Activated CD8-positive, alpha-beta memory T cell treated with anti-CD3 and anti-CD28 coated beads, Interleukin-2, amount 10 ng/mL, durations not matched to agents 7 days and 5 days (primary cell): ENCODE results near the gene ULBP2. TPM values are rescaled to one million over a fixed set of nuclear protein-coding genes. Genes with fewer than 3 reads are reported as not detected.
"Not testable (repeated sequence)": the region's sequence is repeated elsewhere in the genome, so short reads cannot be mapped to it uniquely, and the experiment has no call there.

Experiments
- ATAC-seq: fragments of 150-1000 bp; cut with Tn5 transposase; one replicate; pipeline ENCODE4 v1.10.0; 2021; ENCODE audit warnings: moderate library complexity
- CTCF ChIA-PET: fragments of 350-600 bp; sonication (Branson Sonifier 250); formaldehyde crosslinking; loops from one replicate; lab custom pipeline; 2021; ENCODE audit warnings: antibody characterized with exemption; lab: Charles Lee
- DNase-seq: peaks from one replicate; pipeline ENCODE4 v3.0.0-alpha.2; 2020
- H3K27ac Mint-ChIP-seq: one replicate; pipeline ENCODE4 v1.8.0; 2021; ENCODE audit warnings: mild to moderate bottlenecking, mixed read lengths
- H3K27me3 Mint-ChIP-seq: one replicate; pipeline ENCODE4 v1.8.0; 2021; ENCODE audit warnings: mixed read lengths
- H3K36me3 Mint-ChIP-seq: one replicate; pipeline ENCODE4 v1.8.0; 2021; ENCODE audit warnings: mild to moderate bottlenecking, mixed read lengths
- H3K4me1 Mint-ChIP-seq: one replicate; pipeline ENCODE4 v1.8.0; 2021; ENCODE audit warnings: mixed read lengths
- H3K4me3 Mint-ChIP-seq: one replicate; pipeline ENCODE4 v1.8.0; 2021; ENCODE audit warnings: mild to moderate bottlenecking, moderate library complexity, mixed read lengths
- H3K9me3 Mint-ChIP-seq: one replicate; pipeline ENCODE4 v1.8.0; 2022; ENCODE audit warnings: low read depth, mixed read lengths
- total RNA-seq, 2 experiments: library from RNA; stranded (reverse); gene quantifications; one replicate each; pipeline ENCODE4 v1.2.3, GENCODE V29; 2021

Gene ULBP2
- total RNA-seq, 2 experiments from 2014 or later, result 0.80 to 0.99 TPM

DNA sequence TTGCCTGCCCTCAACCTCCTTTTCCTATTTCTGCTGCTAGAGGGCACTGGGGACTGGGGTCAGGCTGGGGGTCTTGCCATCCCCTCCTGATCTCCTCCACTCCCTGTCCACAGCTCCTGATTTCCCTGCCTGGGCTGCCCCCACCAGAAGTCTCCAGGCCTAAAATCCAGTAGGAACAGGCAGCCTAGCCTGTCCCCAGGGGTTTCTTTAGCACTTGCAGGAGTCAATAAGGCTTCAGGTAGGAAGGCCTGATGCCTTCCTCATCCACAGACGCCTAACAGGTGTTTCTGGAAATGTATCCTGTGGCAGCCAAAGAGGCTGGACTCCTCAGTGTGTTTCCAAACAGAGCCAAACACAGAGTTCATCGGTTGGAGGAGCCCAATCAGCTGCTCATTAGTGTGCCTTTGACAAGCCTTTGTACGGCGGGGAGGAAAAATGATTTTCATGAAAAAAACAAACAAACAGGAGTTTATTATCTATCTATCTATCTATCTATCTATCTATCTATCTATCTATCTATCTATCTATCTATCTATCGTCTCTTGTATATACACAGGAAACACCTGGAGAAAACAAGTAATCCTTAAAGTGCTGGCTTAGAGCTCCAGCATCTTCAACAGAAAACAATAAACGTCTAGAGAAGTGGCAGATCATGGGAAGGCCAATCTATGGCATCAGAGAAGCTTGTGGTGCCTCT is 40.2 kb upstream of the ULBP2 start:
- CTCF ChIA-PET, result no interaction called here

GRCh38 chr6:149903938-149904611 is 37.7 kb upstream of the ULBP2 start:
- DNase-seq (no peak), ATAC-seq (no peak)
- H3K4me1 Mint-ChIP-seq, result no peaks in the 10 kb centered on the region
- H3K9me3 Mint-ChIP-seq, result peaks cover 7% of the 10 kb centered on the region
- peaks cover 6% of the 10 kb centered on the region for H3K36me3 Mint-ChIP-seq
- H3K27ac Mint-ChIP-seq, result no peak overlapping the region
- no peak overlapping the region for H3K4me3 Mint-ChIP-seq
- peaks cover 26% of the 10 kb centered on the region for H3K27me3 Mint-ChIP-seq
- CTCF ChIA-PET, result interaction anchor here (1.6 kb wide), 1 partner anchor 21 kb away, joined by 3 read pairs; no protein-coding TSS in a partner anchor

More for the DNA sequence above, 40.2 kb upstream of the ULBP2 start:
- Mint-ChIP-seq H3K27me3 (peaks cover 23% of the 10 kb centered on the region), H3K9me3 (no peaks in the 10 kb centered on the region), H3K4me1 (peaks cover 7% of the 10 kb centered on the region), H3K4me3 (no peak overlapping the region), H3K27ac (no peak overlapping the region), H3K36me3 (no peaks in the 10 kb centered on the region)
- DNase-seq (no peak), ATAC-seq (no peak)

GRCh38 chr6:149904661-149905370 is 37.0 kb upstream of the ULBP2 start:
- Mint-ChIP-seq H3K36me3 (peaks cover 6% of the 10 kb centered on the region), H3K4me3 (no peak overlapping the region), H3K4me1 (no peaks in the 10 kb centered on the region), H3K9me3 (peaks cover 7% of the 10 kb centered on the region), H3K27me3 (peaks cover 24% of the 10 kb centered on the region), H3K27ac (no peak overlapping the region)
- DNase-seq (no peak), ATAC-seq (no peak)
- CTCF ChIA-PET, result interaction anchor here (1.6 kb wide), 1 partner anchor 20 kb away, joined by 3 read pairs; no protein-coding TSS in a partner anchor

GRCh38 chr6:149905371-149905910 is 36.4 kb upstream of the ULBP2 start:
- peaks cover 7% of the 10 kb centered on the region for H3K9me3 Mint-ChIP-seq
- H3K27me3 Mint-ChIP-seq, result peaks cover 27% of the 10 kb centered on the region
- H3K4me3 Mint-ChIP-seq, result no peak overlapping the region
- DNase-seq (no peak), ATAC-seq (no peak)
- CTCF ChIA-PET, result interaction anchor here (1.6 kb wide), 1 partner anchor 20 kb away, joined by 3 read pairs; no protein-coding TSS in a partner anchor
- H3K27ac Mint-ChIP-seq, result no peak overlapping the region
- peaks cover 6% of the 10 kb centered on the region for H3K36me3 Mint-ChIP-seq
- H3K4me1 Mint-ChIP-seq, result no peaks in the 10 kb centered on the region

DNA sequence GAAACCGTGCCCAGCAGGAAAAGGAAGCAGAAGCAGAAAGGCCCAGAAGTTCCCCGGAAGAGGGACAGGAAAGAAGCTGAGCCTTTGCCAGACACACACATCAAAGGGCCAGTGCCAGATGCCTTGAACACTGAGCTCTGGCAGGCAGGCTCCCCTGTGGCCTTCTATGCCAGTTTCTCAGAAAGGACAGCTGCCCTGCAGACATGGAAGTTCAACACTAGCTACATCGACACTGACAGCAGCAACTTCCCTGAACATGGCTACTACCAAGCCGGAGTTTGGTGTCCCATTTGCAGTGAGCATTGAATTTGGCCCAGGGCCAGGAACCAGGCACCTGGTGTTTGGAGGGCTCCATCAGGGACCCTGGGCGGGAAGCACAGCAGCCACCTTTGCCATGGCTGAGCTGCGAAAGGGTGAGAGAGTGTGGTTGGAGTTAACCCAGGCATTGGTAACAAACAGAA is 35.9 kb upstream of the ULBP2 start:
- no peak overlapping the region for H3K4me3 Mint-ChIP-seq
- H3K36me3 Mint-ChIP-seq, result peaks cover 6% of the 10 kb centered on the region
- CTCF ChIA-PET, result interaction anchor here (1.6 kb wide), 1 partner anchor 19 kb away, joined by 3 read pairs; no protein-coding TSS in a partner anchor

DNA sequence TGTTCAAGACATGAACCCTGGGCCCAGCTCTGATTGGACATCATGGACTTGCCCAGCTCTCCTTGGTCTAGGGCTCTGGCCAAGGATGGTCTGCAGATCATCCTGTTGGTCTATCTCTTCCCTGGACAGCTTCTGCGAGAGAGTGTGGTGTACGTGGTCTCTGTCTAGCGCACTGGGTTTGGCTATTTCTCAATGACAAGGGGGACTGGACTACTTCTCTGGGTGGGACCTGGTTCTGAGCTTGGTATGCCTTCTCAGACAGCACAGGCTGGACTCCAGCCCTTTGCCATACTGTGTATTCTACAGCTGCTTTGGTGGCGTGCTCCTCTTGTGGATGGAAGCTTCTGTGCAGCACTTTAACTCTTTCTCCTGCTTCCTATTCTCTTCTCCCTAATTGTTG is 35.4 kb upstream of the ULBP2 start:
- H3K27me3 Mint-ChIP-seq, result peaks cover 29% of the 10 kb centered on the region
- CTCF ChIA-PET, result interaction anchor here (1.5 kb wide), 1 partner anchor 9 kb away, joined by 3 read pairs; no protein-coding TSS in a partner anchor
- no peak for ATAC-seq
- peaks cover 6% of the 10 kb centered on the region for H3K36me3 Mint-ChIP-seq
- DNase-seq, result no peak
- peaks cover 7% of the 10 kb centered on the region for H3K9me3 Mint-ChIP-seq
- no peak overlapping the region for H3K4me3 Mint-ChIP-seq
- no peak overlapping the region for H3K27ac Mint-ChIP-seq
- no peaks in the 10 kb centered on the region for H3K4me1 Mint-ChIP-seq

More for the DNA sequence above, 35.9 kb upstream of the ULBP2 start:
- Mint-ChIP-seq H3K9me3 (peaks cover 7% of the 10 kb centered on the region), H3K27me3 (peaks cover 26% of the 10 kb centered on the region), H3K27ac (no peak overlapping the region), H3K4me1 (no peaks in the 10 kb centered on the region)
- ATAC-seq (no peak), DNase-seq (no peak)

- H3K36me3 Mint-ChIP-seq, result peaks cover 6% of the 10 kb centered on the region
- peaks cover 7% of the 10 kb centered on the region for H3K9me3 Mint-ChIP-seq
- no peak for DNase-seq
- H3K4me1 Mint-ChIP-seq, result no peaks in the 10 kb centered on the region
- CTCF ChIA-PET, result interaction anchor here (1.5 kb wide), 1 partner anchor 8 kb away, joined by 3 read pairs; no protein-coding TSS in a partner anchor
- no peak overlapping the region for H3K27ac Mint-ChIP-seq
- H3K27me3 Mint-ChIP-seq, result peaks cover 23% of the 10 kb centered on the region
- no peak for ATAC-seq
- H3K4me3 Mint-ChIP-seq, result no peak overlapping the region
These were observed 34.5 kb upstream of the ULBP2 start for GRCh38 chr6:149907317-149907716.

- H3K27ac Mint-ChIP-seq, DNase-seq, ATAC-seq, H3K9me3 Mint-ChIP-seq, H3K4me1 Mint-ChIP-seq, H3K36me3 Mint-ChIP-seq, H3K4me3 Mint-ChIP-seq, CTCF ChIA-PET: not testable (repeated sequence)
- peaks cover 22% of the 10 kb centered on the region for H3K27me3 Mint-ChIP-seq
These were observed 33.3 kb upstream of the ULBP2 start for GRCh38 chr6:149908480-149908879.

- H3K27ac Mint-ChIP-seq, result no peak overlapping the region
- DNase-seq (no peak), ATAC-seq (no peak)
- no peak overlapping the region for H3K4me3 Mint-ChIP-seq
- peaks cover 7% of the 10 kb centered on the region for H3K9me3 Mint-ChIP-seq
- H3K27me3 Mint-ChIP-seq, result peaks cover 27% of the 10 kb centered on the region
- CTCF ChIA-PET, result no interaction called here
- peaks cover 6% of the 10 kb centered on the region for H3K36me3 Mint-ChIP-seq
- no peaks in the 10 kb centered on the region for H3K4me1 Mint-ChIP-seq
These were observed 31.9 kb upstream of the ULBP2 start for GRCh38 chr6:149909701-149910470.

DNA sequence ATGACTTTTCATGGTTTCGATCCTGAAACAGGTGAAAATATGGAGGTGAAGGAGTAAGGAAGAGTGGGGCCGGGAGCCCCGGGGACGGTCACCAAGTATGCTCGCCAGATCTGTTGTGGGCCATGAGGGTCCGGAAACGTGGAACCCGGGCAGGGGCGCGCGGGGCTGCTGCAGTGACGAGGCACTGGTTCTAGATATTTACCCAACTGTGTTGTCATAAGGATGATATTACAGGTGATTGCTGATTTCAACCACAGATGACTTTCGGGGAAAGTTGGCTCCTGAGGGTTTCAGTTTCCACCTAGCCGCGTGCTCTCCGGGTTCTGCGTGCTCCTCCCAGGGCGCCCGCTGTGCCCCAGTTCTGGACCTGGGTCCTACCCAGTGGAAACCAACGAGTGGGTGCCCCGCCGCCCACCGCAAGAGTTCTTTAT is 31.1 kb upstream of the ULBP2 start:
- no peak overlapping the region for H3K4me3 Mint-ChIP-seq
- peaks cover 27% of the 10 kb centered on the region for H3K27me3 Mint-ChIP-seq
- no peaks in the 10 kb centered on the region for H3K4me1 Mint-ChIP-seq
- CTCF ChIA-PET, result no interaction called here
- H3K36me3 Mint-ChIP-seq, result peaks cover 6% of the 10 kb centered on the region
- no peak overlapping the region for H3K27ac Mint-ChIP-seq
- peaks cover 7% of the 10 kb centered on the region for H3K9me3 Mint-ChIP-seq
- ATAC-seq, result no peak
- DNase-seq, result no peak

DNA sequence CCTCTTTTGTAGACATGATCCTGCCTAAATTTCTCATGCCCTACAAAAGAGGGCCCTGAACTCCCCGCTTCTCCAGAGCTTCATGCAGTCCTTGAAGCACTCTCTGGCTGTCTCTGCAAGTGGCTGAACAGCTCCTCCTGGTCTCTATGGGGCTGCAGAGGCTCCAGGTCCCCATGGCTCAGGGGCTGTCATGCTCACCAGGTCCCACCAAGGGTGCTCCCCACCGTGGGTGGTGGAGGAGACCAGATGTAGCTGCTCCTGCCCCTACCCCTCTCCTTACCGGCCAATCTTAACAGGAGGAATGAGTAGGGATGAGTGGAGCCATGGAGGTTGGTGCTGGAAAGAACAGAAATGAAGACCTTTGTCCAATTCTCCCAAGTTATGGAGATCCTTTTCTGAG is 29.1 kb upstream of the ULBP2 start:
- H3K4me3 Mint-ChIP-seq, H3K36me3 Mint-ChIP-seq, H3K9me3 Mint-ChIP-seq, CTCF ChIA-PET, H3K4me1 Mint-ChIP-seq, H3K27ac Mint-ChIP-seq, ATAC-seq: not testable (repeated sequence)
- peaks cover 27% of the 10 kb centered on the region for H3K27me3 Mint-ChIP-seq
- DNase-seq, result peak; percentile 34

- no peak for ATAC-seq
- H3K4me3 Mint-ChIP-seq, result no peak overlapping the region
- peaks cover 27% of the 10 kb centered on the region for H3K27me3 Mint-ChIP-seq
- H3K36me3 Mint-ChIP-seq, result peaks cover 2% of the 10 kb centered on the region
- CTCF ChIA-PET, result no interaction called here
- peak; percentile 35 for DNase-seq
- H3K27ac Mint-ChIP-seq, result no peak overlapping the region
- H3K4me1 Mint-ChIP-seq, result no peaks in the 10 kb centered on the region
- peaks cover 3% of the 10 kb centered on the region for H3K9me3 Mint-ChIP-seq
These were observed 28.7 kb upstream of the ULBP2 start for GRCh38 chr6:149913085-149913484.
